GM18858 (cell line): ENCODE results near the gene NPAS3.

Source experiments
- ATAC-seq: cut with Tn5 transposase; IDR thresholded peaks from one replicate; pipeline ENCODE4 v1.9.1; 2021; ENCODE audit not compliant: unreplicated experiment

The NPAS3 gene

DNA sequence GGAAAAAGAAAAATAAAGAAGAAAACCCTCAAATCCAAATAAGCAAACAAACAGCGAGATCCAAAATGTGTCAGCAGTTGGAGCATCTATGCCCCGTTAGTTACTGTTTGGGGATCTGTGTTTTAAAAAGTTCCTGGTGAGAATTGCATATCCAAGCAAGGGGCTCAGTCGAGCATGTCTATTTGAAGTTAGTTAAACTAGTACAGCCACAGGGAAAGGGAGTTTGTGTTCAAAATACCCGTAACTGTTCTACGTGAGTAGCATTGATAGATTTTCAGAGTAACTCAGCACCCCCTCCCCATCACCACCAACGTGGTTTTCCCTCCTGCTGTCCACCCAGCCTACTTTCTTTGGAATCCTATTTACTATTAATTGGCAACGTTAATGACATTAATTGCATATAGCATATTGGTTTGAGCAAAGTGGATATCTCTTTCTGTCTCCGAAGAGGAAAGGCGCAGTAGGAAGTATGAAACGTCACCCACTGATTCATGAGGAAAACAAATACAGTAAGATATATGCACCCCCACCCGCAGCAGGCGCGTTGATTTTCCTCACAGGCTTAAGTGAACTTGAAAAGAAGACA is 1.5 kb downstream of the NPAS3 start:
- ATAC-seq, result no peak

DNA sequence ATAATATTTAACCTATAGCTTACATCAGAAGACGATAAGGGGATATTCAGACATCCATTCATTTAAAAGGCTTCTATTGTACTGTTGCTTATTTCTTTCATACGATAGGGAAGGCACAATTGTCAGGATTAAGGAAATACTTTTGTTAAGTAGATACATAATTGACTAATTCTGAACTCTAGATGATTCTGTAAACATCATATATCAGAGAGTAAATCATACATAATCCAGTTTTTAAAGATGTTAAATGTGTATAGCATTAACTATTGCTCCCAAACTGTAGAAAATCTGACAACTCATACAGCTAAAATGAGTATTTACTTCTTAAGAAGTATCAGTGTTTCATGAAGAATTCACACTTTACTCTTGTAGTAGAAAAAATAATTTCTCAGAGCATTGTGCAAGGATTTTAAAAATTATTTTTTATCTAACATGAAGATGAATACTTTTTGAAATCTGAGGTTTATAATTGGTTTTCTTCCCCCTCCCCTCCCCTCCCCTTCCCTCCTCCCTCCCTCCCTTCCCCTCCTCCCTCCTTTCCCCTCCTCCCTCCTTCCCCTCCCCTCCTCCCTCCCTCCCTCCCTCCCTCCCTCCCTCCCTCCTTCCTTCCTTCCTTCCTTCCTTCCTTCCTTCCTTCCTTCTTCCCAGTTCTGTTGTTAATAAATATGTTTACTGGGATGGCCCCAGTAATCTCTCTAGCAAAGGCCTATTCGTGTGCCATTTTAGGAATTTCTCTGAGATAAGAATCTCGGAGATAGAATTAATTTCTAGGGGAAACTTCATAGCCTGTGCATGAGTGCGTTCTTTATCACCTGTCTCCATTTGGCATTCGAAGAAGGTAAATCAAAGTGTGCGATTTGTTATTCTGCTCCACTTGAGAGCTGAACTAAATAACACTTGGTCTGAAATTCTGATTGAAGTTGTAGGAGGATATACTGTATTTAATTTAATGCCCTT is 2.3 kb downstream of the NPAS3 start:
- ATAC-seq, result no peak

DNA sequence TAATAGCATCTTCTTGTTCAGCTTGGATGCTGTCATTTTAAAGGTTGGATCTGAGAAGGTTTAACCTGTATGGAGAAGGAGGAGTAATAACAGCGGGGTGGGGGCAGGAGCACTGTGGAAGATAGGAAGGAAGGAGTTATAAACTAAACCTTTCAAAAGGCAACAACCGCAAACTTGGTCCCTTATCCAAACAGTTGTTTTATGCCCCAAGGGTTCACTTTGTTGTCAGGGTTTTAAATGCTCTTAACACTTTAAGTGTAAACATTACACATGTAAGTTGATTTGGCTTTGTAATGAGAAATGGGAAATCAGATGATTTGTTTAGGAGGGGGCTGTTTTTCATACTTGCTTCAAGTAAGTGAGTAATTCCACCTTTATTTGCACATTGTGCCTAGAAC is 3.0 kb downstream of the NPAS3 start:
- ATAC-seq, result no peak

DNA sequence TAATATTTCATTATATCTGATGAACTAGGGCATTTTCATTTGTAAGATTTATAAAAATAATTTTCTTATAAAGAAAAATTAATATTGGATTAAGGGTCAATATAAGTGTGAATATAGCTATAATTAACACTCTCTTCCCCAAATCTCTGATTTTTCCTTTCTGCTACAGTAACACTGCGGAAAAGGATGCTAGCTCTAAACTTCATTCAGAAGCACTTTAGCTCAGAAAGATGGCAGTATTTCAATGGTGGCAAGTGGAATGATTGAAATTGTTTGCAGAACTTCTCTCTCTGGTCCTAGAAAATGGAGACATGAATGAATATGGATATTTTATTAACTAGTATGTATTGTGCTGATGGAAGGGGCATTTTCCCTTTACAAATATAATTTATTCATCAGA is 8.4 kb downstream of the NPAS3 start:
- no peak for ATAC-seq

DNA sequence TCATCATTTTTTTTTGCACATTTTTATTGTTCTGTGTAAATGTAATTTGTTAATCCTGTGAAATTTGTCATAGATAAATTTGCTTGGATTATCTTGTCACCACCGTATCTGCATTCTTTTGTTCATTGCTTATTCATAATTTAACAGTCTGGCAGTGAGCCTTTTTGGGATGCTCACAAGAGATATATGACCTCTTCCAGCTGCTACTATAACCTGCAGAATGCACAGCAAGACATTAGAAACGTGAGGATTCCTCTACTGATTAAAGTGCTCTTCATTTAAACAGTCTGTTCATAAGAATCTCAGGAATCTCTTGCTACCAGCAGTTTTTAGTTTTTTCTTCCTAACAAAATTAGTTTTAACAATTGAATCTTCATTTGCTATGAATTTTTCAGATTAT is 9.1 kb downstream of the NPAS3 start:
- ATAC-seq, result no peak

DNA sequence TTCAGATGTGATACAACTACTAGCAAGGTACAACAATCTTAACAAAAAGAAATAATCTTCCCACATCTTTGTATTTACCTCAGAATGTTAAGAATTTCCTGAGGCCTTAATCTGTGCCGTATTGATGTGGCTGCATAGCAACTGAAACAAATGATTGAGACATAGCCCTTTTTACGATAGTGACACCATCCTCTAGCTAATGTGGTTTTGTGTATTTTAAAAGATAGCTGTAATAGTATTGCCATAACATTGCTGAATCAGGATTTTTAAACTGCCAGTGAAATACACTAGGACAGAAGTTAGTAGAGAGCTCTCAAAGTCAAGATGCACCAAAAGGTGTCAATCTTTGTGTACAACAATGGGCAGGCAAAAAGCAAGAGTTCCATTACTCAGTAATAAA is 11.9 kb downstream of the NPAS3 start:
- ATAC-seq, result no peak

DNA sequence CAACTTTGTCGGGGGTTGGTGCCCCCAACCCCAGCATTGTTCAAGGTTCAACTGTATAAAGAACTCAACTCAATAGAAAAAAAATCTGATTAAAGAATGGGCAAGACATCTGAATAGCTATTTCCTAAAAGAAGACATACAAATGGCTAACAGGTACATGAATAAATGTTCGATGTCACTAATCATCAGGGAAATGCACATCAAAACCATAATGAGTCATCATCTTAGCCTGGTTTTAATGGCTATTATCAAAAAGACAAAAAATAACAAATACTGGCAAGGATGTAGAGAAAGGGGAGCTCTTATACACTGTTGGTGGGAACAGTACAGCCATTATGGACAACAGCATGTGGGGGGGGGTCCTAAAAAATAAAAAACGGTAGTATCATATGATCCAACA is 28.7 kb downstream of the NPAS3 start:
- ATAC-seq, result no peak

DNA sequence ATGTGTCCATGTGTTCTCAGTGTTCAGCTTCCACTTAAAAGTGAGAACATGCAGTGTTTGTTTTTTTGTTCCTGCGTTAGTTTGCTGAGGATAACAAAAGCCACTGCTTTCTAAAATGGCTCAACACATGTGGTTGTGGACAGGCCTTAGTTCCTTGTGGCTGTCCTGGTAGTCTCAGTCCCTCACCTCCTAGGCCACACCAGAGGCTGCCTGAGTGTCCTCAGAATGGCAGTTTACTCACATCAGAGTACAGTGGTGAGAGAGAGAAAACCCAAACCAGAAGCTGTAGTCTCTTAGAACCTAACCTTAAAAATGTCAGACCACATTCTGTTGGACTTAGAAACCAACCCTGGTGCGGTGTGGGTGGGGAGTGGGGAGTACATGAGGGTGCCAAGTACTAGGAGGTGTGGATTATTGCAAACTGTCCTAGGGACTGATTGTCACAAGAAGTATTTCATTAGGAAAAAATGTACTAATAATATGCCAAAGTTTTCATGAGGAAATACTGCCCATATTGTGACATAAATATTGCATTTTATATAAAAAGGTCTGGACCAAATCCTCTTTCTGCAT is 30.4 kb downstream of the NPAS3 start:
- ATAC-seq, result no peak

DNA sequence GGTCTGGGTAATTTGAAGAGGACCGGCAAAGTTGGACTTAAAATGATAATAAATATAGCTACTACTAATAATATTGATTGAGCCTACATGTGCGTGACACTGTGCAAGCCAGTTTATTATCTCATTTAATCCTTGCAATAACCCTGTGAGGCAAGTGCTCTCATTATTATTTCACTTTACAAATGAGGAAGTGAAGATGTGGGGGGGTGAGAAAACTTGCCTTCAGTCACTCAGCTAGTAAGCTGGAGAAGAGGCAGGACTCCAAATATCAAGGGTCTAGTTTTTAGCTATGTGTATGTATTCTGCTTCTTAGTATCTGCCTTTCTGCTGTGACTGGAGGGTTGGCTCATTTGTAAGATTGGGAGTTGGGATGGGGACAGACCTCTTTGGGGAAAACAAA is 39.2 kb downstream of the NPAS3 start:
- no peak for ATAC-seq

DNA sequence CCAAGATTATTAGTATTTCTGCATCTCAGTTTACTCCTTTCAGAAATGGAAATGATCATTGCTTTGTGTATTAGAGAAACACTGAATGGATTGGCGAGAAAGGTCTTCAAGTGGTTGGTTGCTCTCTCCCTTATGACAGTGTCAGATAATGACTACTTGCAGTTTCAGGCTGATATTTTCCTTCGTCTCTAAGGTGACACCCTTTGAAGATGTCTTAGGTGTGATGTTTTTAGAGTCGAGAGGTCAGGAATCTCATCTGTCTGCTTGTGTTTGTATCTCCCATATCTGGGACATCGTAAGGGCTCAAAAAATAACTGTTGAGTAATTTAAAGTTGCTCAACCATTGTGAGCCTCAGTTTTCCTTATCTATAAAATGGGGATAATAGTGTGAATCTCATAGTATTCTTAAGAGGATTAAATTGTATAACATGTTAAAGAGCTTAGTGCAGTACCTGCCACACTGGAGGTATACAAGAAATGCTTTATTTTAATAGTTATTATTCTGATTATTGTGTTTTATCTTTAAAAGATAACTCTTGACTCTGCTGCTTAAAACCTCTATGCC is 40.1 kb downstream of the NPAS3 start:
- ATAC-seq, result no peak

DNA sequence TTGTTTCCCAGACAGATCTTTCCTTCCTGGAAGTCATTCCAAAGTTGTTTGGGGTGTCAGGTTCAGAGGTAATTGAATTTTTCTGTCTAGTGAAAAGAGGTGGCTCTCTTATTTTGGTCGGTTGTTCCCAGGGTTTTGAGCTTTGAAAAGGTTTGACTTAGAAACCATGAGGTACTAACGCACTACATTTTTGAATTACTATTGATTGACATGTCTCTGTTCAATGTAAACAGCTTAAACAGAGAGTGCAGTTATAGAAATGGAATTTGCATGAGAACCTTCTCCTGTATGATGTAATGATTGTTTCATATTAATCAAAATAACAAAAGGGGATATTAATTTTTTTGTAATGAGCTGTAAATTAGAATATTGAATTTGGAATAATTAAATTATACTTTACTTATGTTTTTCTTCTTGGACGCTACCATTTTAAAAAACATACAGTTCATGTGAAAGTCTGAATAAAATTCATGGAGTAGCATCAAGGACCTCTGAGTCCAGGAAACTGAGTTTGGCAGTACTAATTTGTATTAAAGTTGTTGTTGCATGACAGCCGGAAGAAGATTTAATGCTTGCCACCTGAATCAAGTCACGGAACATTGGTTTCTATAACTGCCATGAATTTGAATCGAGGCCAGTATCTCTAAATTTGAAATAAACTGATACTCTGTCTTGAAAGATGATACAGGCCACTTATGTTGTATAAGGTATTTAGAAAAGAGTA is 41.7 kb downstream of the NPAS3 start:
- ATAC-seq, result no peak

DNA sequence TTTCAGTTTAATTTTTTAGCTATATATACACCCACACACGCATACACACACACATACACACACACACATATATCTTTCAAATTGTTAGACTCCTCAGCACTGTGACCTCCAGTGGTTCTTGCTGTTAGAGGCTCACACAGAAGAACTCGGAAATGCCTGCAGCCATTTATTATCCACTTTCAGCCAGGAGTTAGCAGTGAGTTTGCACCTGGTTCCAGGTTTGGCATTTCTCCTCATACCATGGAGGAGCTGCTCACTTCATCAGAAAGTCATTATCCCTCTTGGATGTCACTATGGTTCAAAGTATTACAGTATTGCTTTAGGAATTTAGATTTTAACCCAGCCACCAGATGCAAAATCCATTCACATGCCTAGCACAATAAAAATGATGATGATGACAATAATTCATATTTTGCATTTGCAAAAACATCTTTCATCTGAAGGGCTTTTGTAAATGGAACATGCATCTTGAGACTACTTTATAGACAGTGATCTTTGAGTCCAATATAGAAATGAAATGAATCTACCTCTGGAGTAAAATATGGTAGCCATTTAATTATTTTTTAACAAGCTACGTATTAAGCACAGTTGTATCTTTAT is 42.3 kb downstream of the NPAS3 start:
- ATAC-seq, result no peak

DNA sequence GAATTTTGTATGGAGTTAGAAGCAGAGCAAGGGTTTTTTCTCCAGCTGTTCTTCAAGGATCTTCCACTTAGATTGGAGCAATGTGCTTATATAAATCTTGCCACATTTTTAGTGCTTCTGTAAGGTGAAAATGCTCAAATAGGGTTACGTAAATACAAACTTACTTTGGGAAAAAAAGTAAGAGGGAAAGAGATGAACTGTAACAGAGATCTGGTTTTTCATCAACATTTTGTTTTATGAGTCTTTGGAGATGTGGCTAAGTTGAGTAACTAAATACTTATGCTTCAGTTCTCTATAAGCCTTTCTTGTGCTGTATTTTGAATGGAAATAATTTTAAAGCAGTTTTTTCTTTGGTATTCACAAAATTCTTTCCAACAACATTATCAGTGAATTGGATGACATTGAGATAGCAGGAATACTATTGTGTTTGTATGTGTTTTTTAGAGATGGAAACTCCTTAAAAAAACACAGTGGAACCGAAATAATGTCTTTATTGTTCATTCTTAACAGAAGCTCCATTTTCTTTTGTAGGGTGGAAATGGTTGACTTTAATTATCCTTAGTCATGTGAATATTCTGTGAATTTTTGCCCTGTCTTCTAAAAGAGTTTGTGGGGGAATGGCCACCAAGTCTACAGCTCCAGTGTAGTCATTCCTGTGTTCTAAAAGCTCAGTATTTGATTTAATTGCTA is 45.7 kb downstream of the NPAS3 start:
- ATAC-seq, result no peak

DNA sequence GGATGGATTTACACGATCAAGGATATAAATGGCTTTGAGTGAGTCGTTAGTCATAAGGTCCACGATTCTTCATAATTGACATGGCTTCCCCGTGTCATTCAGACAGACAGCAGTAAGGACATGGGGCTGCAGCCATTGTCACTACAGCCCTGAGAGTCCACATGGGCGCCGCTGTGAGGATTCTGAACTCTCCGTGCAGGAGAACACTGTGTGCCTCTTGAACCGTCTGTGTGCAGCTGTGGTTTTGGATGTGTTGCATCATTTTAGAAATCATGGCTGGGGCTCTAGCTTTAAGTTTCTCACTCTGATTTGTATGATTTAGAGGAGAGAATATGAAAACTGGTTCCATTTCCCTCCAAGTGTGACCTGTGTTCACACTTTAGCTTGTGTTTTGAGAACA is 47.2 kb downstream of the NPAS3 start:
- no peak for ATAC-seq

DNA sequence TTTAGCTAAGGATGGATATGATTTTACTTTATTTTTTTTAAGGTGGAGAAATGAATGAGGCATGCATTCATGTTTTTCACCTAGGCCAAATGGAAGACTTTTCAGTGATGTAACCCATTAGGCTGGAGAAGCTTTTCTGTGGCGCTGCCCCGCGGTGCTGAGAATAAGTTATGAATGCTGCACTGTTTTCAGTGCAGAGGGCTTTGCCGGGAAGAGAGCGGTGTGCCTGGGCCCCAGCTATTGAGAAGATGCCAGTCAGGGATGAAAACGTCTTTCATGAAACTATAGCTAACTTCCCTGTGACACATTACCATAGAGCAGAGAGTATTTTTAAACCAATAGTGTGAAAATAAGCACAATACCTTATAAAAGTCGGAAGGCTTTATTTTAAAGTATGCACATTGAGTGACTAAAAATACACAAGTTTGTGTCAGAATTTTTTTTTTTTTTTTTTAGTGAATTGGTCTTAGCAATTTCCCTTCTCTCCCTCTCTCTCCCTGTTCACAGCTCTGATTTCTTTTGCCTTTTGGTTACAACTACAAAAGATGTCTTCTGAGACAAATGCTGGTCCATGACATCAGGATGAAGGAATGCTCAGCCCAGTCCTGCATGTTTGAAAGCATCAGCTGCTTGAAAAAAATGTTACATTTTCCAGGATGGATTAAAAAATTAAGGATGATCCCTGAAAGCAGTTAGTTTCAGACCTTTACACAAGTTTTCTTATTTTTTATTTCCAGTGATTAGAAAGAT is 48.3 kb downstream of the NPAS3 start:
- ATAC-seq, result no peak

DNA sequence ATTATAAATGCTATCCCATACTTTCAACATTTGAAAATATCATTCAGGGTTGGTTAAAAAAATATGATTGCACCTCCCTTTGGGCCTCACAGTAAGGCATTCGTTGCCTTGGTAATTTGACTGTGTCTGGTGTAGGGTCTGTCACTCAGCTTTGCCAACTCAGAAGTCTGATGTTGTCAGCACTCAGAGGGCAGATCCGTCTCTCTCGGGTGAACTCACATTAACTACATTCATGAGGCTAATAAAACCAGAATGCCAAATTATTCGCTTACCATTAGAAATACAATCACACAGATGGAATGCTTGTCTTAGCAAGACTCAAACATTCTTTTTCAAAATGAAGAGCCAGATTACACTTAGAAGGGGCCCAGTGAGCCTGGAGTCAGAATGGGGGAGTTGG is 53.0 kb downstream of the NPAS3 start:
- ATAC-seq, result no peak

DNA sequence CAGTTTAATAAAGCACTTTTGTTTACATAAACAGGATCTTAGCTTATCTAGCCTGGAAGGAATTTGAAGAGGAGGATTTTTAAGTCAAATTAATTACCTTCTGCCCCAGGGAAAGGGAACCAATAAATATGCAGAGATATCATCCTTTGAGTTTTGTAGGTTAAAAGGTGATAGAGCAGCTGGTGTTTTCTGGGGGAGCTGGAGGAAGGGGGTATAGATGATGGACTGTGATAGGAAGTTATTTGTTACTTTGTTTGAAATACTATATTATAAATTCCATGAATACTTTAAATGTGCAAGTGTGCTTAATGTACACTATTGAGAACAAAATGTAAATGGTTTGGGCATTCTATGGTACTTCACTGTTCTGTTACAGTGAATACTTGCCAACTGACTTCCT is 55.2 kb downstream of the NPAS3 start:
- ATAC-seq, result no peak

DNA sequence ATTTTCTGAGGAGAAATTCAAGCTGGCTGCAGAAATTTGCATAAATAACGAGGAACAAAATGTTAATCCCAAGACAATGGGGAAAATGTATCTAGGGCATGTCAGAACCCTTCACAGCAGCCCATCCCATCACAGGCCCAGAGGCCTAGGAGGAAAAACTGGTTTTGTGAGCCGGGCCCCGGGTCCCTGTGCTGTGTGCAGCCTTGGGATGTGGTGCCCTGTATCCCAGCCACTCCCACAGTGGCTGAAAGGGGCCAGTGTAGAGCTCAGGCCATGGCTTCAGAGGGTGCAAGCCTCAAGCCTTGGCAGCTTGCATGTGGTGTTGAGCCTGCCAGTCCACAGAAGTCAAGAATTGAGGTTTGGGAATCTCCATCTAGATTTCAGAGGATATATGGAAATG is 57.7 kb downstream of the NPAS3 start:
- ATAC-seq, result no peak

DNA sequence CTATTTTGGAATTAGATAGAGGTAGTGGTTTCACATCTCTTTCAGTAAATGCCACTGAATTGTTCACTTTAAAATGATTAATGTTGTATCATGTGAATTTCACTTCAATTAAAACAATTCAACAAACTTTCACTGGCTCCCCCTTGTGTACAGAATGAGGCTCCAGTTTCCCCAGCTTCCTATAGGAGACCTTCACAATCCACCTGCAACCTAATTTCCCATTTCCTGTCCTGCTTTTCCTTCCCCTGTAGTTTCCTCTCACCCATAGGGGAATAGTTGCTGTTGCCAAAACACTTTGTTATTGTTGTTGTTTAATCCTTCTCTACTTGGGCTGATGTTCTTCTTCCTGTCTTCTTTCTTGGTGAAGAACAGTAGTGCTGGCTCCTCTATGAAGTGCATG is 59.8 kb downstream of the NPAS3 start:
- no peak for ATAC-seq

DNA sequence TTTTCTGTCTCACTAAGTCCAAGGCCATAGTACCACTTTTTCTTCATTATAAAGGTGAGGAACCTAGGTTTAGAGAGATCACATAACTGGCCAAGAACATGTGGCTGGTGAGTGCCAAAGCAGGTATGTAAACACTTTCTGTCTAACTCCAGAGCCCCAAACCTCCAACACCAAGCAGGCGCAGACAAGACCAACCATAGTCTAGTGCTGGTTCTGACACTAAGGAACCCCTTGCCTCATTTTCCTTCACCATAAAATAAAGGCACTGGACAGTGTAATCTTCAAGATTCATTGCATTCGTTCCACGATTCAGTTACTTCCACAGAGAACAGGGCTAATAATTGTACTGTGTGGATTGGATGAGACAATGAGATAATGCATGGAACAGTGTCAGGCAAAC is 71.0 kb downstream of the NPAS3 start:
- ATAC-seq, result no peak
